HG03045 (cell line): ENCODE data around the gene RASL11B.

Experiments used
- ATAC-seq: cut with Tn5 transposase; IDR thresholded peaks from one replicate; pipeline ENCODE4 v1.9.1; 2021; ENCODE audit warnings: mild to moderate bottlenecking, moderate library complexity; ENCODE audit not compliant: unreplicated experiment

Gene RASL11B

DNA sequence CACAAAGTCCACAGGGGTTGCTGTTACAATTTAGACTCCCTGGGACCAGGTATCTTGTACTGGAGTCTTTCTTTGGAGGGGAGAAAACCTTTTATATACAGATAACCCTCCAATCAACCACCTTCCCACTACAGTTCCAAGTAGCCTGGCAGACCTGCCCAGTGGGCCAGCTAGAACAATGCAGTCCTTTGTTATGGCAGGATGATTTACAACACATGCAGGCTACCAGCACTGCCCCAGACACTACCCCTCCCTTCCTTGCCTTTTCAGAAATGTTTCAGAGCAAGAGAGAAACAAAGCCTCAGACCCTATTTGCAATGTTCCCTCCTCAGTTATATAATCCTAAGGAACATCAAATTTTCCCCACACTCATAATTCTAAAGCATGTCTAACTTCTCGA, 11.1 kb downstream of the RASL11B start:
- ATAC-seq: no peak

DNA sequence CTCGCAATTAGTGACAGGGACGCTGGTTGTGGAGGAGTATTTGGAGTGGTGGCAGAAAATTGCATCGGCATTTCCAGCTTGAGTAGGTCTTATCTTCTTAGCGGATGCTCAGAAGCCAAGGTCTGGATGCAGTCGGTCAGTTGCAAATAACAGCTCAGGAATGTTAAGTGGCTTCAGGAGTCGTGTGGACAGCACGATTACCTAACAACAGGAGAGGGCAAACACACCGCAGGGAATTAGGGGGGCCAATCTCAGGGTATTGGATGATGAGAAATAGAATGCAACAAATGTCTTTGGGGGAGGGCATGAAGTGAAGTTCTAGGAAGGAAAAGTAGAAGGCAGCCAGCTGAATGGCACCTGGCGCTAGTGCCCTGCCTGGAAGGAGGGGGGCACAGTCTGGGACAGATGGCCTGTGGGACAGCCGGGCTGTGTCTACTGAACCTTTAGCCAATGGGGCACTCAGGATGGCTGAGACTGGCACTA, 11.8 kb downstream of the RASL11B start:
- ATAC-seq: no peak

DNA sequence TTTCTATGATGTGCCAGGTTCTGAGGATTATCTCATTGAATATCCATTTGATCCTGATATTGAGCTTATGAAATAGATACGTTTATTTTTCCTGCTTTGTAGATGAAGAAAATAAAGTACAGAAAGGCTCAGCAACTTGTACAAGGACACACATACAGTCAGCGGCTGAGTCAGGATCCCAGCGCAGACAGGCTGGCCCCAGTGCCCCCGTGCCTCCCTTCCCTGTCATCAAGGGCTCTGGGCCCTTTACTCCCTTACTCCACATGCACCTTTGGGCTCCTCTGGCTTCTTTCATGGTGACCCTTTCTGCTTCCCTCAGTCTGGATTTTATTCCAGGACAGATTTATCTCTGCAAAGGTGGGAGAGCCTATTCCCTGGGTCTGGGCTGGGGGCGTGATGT, 12.8 kb downstream of the RASL11B start:
- ATAC-seq: no peak

DNA sequence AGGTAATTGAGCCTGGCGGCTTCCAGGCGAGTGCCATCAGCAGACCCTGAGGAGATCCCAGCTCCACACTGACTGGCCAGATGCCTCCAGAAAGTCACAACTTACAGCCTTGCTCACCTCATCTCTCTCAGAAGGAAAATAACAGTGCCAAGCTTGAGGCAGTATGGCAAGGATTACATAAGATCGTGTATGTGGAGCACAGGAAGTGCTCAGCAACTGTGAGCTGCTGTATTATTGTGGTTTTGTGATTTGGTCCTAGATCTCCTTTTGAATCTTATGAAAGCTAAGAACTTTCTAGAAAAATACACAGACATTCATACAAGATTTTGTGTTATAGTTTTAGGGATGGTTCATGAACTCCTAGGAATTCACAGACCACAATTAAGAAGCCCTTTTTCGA, 14.0 kb downstream of the RASL11B start:
- ATAC-seq: no peak

DNA sequence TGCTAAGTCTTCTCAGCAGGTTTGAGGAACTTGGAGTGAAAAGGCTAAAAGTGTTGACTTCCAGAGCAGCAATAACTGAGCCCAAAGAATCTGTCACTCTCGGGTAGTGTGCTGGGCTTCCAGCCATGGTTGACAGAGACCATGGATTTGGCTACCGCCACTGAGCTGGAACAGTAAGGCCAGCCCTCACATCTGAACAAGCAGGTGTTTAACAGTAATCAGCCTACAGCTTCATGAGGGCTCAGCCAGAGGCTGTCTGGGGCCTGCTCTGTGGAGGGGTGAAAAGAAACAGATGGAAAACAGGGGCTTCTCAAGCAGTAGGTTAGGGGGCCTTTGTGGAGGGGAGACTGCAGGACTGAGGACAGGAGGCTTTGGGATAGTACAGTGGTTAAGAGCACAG, 14.9 kb downstream of the RASL11B start:
- ATAC-seq: no peak

DNA sequence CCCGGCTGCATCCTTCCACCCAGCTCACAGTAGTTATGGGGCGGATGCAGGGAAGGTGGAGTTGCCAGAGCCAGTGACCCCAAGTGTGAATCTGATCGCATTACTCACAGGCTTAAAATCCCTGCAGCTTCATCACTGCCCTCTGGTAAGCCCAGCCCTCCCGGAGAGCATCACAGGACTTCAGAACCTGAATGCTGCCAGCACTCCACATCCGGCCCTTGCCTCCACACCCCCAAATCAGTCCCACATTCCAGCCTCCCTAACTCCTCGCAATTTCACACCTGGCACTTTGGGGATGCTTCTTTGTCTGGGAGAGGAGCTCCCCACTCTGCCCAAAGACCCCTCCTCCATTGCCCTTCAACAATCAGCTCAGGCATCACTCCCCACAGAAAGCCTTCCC, 15.6 kb downstream of the RASL11B start:
- no peak for ATAC-seq

DNA sequence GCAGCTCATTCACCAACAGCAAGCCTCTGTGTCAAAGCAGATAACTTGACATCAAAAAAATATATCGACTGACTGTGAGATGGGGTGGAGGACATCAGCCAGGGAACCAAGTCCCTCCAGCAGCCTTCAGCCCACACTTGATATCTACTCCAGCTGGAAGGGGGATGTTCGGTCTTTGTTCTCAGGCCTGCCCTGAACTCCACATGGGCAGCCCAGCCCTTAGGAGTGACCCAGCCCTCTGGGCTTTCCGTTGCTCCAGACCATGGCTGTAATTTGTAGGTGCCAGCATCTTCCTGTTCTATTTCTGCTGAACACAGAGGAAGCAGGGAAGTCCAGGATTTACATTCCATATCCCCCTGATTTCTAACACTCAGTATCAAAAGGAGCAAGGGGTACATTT, 17.4 kb downstream of the RASL11B start:
- no peak for ATAC-seq

DNA sequence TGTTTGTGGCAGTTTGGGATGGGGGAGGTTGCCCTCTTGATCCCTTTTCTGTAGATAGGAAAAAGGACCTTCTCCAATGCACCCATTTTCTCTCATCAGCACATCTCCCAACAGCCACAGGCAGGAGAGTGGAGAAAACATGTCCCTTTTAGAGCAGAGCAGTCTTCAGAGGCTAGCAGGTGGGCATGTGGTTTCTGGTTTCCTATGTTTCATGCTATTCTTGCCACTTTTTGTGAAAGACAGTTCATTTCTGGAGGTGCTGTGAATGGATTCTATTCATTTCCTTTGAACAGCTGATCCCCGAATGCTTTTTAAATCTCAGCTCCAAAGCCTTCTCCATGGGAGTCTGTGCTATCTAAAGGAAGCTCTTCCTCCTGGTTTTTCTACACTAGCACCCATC, 18.9 kb downstream of the RASL11B start:
- ATAC-seq: no peak

DNA sequence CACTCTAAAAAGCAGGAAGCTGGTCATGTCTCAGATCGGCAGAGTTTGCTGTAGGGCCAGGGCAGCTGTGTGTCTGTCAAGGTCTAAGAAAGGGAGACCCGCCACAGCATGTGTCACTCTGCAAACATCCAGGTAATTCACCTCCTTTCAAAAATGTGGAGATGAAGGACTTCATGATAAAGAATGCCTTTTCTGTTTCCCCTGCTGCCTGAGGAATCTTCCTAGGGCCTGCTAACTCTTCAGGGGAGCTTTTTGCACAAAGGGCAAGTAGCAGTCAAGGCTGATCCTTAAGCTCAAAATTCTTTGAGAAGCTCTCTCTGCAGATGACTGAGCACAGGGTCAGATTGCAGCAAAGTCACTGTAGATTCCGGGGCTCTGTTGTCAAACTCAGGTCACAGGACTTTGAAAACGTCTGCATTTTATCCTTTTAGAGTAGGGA, 21.1 kb downstream of the RASL11B start:
- ATAC-seq: no peak

DNA sequence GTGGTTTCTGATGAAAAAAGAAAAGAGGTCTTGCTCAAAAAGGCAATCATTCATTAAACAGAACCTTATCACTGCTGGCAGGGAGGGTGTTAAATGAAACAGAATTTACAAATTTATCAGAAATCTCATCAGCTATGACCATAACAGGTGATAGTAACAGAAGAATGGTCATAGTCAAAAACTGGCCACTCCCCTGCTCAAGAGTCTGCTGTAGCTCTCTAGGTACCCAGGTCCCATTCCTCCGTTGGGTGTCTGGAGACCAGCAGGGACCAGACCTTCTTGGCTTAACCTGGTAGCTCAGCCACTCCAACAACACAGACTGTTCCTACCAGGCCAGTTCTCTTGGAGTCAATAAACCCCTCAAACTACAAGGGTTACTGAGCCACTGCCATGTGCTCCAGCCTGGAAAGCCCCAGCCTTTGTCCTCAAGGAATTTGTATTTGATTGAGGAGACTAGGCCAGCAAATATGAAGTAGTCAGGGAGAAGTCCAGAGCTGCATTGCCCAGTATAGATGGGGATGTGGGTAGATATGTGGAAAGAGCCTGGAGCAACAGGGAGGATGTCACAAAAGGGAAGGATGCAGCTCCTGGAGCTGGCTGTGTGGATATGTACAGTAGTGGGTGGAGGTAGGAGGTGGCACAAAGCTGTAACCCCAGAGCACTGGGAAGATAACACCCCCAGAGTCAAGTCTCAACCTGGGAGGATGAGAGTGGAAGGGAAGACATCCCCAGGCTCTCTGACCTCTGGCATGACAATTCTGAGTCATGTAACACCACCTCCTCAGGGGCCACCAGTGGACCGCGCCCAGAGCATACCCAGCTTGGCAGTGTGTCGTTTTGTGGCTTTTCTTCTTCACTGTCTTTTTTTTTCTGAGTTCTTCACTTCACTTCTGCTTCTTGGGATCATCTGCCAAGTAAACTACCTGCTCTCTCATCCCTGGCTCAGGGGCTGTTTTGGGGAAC, 21.9 kb downstream of the RASL11B start:
- ATAC-seq: no peak

DNA sequence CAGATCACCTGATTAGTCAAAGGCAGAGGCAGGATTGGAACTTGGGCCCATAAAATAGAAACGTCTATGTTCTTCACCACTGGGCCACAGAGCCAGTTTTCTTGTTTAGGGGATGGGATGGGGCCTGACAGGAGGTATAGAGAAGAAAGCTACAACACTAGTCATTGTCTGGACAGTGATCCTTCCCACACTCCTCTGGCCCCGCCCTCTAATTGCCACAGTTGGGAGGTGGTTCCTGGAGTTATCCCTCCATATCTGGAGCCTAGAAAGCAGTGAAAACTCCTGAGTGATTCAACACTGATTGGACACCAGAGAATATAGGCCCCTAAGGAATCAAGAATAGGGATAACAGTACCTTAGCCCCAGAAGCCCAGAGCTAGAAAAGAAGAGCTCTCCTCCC, 22.9 kb downstream of the RASL11B start:
- no peak for ATAC-seq

DNA sequence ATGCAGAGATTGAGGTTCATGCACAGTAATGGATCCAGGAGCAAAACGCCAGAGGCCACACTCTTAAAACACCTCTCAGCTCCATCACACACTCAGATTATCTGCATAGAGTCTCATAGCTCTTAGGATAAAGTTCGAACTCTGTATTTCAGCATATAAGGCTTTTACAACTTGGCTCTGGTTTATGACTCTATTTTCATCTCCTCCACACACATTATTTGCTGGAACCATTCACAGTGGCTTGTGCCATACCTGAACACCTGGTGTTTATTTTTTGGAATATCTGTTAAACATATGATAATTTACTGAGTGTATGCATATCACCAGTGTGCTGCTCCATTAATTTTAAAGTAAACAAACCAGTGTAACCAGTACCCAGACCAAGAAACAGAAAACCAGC, 27.2 kb downstream of the RASL11B start:
- no peak for ATAC-seq

DNA sequence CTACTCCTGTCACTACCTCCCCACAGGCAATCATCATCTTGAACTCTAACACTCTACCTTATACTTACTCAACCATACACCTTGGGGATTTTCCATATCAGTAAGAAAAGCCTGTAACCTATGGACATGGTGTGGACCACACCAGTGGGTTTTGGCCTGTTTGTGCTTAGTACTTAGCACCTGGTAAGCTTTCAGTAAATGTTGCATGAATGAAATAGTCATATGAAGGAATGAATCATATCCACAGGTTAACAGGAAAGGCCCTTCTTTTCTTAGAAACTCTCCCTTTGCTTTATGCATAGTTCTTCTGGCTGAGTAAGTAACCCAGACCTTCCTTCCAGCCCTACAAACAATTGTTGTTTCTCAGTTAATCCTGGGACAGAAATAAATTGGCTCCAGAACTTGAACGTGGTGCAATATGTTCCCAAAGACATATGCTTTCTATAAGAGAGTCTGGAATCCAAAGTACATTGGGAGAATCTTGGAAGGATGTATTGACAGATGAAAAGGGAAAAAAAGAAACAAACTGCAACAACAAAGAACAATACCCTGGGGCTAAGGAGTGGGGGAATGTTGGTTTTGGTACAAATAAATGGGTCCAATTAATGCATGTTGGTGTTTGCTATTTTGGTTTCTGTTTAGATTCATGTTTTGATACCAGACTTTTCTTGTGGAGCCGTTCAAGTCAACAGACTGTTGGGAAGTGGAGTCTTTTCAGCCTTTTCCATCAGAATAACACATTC, 27.8 kb downstream of the RASL11B start:
- no peak for ATAC-seq

DNA sequence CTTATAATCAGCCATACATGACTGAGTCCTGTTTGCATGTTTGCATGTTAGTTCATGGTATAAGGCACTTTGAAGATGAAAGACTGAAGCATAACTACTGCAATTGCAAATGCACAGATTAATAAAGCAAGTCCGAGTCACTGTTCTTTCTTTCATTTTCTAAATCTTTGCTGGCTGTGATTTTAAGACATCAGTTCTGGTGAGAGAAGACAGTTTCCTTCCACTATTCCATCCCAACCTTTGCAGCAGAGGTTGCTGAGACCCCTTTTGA, 28.3 kb downstream of the RASL11B start:
- no peak for ATAC-seq

DNA sequence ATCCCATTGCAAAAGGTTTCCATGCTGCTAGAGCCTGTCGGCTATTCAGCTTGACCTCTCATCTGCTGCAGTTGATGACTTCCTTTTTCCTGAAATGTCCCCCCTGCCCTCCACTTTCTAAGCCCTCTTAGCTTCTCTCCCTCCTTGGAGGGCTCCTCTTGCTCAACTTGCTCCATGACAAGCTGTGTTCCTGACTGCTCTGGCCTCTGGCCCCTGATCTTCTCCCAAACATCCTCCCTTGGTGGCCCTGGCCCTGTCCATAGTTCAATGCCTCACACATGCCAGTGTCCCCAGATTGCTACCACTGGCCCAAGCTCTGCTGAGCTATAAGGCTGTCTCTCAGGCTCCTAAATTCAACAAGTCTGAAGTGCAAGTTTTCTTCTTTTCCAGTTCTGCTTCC, 29.6 kb downstream of the RASL11B start:
- ATAC-seq: no peak

DNA sequence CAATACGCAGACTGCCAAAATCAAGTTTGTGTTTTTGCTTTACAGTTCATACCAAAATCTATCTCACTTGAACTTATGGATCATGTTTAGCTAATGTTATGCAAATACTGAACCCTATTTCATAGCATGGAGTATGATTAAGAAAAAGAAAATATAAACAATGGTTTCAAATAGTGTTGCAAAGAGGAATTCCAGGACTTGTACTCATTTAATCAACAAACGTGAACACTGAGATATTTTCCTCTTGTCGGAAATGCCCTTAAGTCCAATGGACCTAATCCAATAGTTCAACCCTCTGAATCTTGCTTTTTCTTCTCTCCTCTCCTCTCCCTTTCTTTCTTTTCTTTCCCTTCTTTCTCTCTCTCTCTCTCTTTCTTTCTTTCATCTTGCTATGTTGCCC, 30.8 kb downstream of the RASL11B start:
- no peak for ATAC-seq

DNA sequence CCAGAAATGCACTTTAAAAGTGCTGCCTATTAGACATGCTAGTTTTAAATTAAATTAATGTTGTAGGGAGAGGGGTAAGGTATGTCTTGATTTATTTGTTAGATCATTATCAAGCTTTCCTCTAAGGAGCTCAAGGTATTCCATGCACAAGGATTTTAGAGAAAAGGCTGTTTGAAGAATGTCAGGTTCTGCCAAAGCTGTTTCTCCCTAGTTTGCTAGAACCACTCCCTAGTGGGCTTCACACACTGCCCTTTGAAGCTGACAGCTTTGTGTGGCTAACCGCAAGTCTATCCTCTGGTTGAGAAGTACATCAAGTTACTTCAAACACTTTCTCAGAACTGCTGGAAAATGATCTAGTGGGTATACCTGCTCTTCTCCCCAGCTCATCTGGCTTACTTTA, 32.3 kb downstream of the RASL11B start:
- no peak for ATAC-seq

DNA sequence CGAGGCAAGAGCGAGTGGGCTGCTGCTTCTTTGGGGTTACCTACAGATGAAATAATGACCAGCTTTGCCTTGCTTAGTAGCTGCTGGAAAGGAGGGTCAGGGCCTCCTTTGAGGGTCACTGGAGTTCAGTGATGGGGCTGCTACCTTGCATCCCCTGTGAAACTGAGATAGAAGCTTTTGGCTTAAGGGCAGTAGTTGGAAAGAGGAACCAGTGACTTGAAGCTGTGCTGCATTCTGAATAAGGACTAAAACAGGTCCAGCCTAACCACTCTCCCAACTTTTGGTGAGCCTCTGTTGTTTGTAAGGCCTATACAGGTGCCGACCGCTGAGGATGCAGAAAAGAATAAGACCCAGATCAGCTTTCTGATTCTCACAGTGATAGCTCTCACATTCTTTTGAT, 41.2 kb downstream of the RASL11B start:
- no peak for ATAC-seq

DNA sequence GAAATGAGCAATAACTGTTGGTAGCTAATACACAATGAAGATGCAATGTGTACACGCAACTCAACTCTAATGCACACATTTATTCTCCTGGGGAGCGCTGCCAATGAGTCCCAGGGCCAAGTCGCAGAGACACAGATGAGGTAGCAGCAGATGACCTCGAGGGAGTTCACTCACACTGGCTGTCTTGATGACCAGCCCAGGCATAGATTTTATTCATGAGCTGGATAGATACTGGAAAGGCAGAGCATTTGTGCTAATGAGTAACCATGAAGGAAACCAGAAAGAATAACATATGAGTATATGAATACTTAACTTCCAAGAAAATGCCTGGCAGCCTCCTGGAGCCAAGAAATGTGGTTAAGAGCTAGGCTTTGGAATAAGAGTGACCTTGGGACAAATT, 42.3 kb downstream of the RASL11B start:
- no peak for ATAC-seq

DNA sequence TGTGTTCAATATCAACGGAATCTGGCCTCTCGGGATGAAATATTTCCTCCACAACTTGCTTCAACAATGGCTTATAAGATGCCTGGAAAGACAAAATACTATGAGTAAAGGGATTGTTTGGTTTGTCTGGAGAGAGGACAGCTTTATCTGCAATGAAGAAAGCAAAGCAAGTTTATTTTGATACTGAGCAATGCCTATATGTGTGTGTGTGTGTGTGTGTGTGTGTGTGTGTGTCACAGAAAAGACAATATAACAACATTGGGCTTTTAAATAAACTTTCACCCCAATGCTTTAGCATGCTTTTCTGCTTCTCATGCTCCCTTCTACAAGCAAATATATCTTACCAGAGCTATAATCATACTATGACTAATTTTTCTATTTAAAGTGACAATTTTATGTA, 45.4 kb downstream of the RASL11B start:
- ATAC-seq: no peak

DNA sequence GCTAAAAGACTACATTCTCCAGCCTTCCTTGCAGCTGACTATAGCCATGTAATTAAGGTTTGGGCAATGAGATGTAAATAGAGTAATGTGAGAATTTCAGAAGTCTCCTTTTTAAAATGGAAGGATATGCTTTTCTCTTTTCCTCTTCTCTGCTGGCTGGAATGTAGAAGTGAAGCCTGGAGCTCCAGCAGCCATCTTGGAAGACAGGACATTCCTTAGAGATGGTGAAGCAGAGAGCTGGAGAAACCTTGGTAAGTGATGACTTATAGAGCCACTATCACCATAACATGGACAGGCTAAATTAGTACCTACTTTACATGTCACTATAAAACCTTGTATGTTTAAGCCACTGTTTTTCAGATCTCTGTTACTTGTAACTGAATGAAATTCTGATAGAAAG, 48.0 kb downstream of the RASL11B start:
- no peak for ATAC-seq

DNA sequence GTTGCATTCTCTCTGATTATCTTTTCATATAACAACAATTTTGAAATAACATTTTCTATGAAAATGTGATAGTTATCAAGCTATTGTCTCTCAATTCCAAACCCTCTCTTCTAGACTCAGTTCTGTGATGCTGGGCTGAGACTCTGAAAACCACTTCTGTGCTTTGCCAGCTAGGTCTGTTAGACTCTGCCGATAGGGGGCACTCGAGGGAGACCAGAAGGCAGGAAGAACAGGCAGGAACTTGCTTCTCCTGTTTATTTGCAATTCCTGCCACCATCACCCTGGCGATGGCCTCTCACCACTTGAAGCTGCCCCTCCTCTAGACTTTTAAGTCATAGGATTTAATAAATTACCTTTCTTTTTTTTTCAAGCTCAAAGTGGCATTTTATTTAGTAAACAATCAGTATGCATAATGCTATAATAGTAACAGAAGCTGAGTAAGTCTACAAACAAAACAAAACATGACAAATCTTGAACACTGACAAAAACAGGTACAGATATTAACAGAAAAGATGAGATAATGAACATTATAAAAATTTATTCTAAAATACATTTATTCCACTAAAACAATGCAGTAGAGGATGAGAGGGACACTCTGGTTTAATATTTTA, 49.7 kb downstream of the RASL11B start:
- ATAC-seq: no peak
